ENCODE measurements around the gene ADGRB3. TPM values are rescaled to one million over a fixed set of nuclear protein-coding genes. Genes with fewer than 3 reads are reported as not detected.

The ADGRB3 gene
- total RNA-seq, 1 donor from 2014 or later: 2.7 TPM

GRCh38 chr6:69185276-69185675, 550.2 kb downstream of the ADGRB3 start:
- no peaks in the 10 kb centered on the region for H3K27me3 ChIP-seq
- no peak overlapping the region for H3K27ac ChIP-seq
- TF ChIP-seq POLR2A (IDR thresholded peaks at IDR 0.05) (no peak), POLR2AphosphoS5 (IDR thresholded peaks at IDR 0.05; ENCODE audit: insufficient read depth in 1 of 2, low read depth in 1 of 2) (no peak), CTCF (IDR thresholded peaks at IDR 0.05) (no peak)
- H3K4me3 ChIP-seq: no peak overlapping the region
- intact Hi-C loops (cut with DNase I): no loop called here
- no peaks in the 10 kb centered on the region for H3K4me1 ChIP-seq
- H3K36me3 ChIP-seq: no peaks in the 10 kb centered on the region
- H3K9me3 ChIP-seq: no peaks in the 10 kb centered on the region
- no peak for DNase-seq (ENCODE audit: extremely low spot score in 2 of 2)

GRCh38 chr6:69202768-69203167, 567.7 kb downstream of the ADGRB3 start:
- TF ChIP-seq CTCF (IDR thresholded peaks at IDR 0.05) (no peak), POLR2AphosphoS5 (IDR thresholded peaks at IDR 0.05; ENCODE audit: insufficient read depth in 1 of 2, low read depth in 1 of 2) (no peak), POLR2A (IDR thresholded peaks at IDR 0.05) (no peak)
- Histone ChIP-seq H3K4me3 (no peak overlapping the region), H3K27me3 (no peaks in the 10 kb centered on the region), H3K9me3 (no peaks in the 10 kb centered on the region), H3K4me1 (no peaks in the 10 kb centered on the region), H3K27ac (no peak overlapping the region), H3K36me3 (no peaks in the 10 kb centered on the region)
- intact Hi-C loops (cut with DNase I): no loop called here
- no peak for DNase-seq (ENCODE audit: extremely low spot score in 2 of 2)

GRCh38 chr6:69216127-69216526, 581.0 kb downstream of the ADGRB3 start:
- H3K27ac ChIP-seq: no peak overlapping the region
- H3K36me3 ChIP-seq: no peaks in the 10 kb centered on the region
- DNase-seq (ENCODE audit: extremely low spot score in 2 of 2): no peak
- H3K27me3 ChIP-seq: no peaks in the 10 kb centered on the region
- H3K4me1 ChIP-seq: no peaks in the 10 kb centered on the region
- H3K4me3 ChIP-seq: no peak overlapping the region
- intact Hi-C loops (cut with DNase I): no loop called here
- TF ChIP-seq POLR2A (IDR thresholded peaks at IDR 0.05) (no peak), POLR2AphosphoS5 (IDR thresholded peaks at IDR 0.05; ENCODE audit: insufficient read depth in 1 of 2, low read depth in 1 of 2) (no peak), CTCF (IDR thresholded peaks at IDR 0.05) (no peak)
- H3K9me3 ChIP-seq: no peaks in the 10 kb centered on the region

- Histone ChIP-seq H3K36me3 (no peaks in the 10 kb centered on the region), H3K4me3 (no peak overlapping the region), H3K27me3 (no peaks in the 10 kb centered on the region), H3K4me1 (no peaks in the 10 kb centered on the region), H3K9me3 (no peaks in the 10 kb centered on the region), H3K27ac (no peak overlapping the region)
- TF ChIP-seq POLR2A (IDR thresholded peaks at IDR 0.05): no peak
- no peak for TF ChIP-seq CTCF (IDR thresholded peaks at IDR 0.05)
- no peak for TF ChIP-seq POLR2AphosphoS5 (IDR thresholded peaks at IDR 0.05; ENCODE audit: insufficient read depth in 1 of 2, low read depth in 1 of 2)
- DNase-seq (ENCODE audit: extremely low spot score in 2 of 2): no peak
- intact Hi-C loops (cut with DNase I): no loop called here
These were observed 582.3 kb downstream of the ADGRB3 start for GRCh38 chr6:69217343-69217742.

GRCh38 chr6:69220375-69220774, 585.3 kb downstream of the ADGRB3 start:
- H3K9me3 ChIP-seq: no peaks in the 10 kb centered on the region
- DNase-seq (ENCODE audit: extremely low spot score in 2 of 2): no peak
- no peaks in the 10 kb centered on the region for H3K36me3 ChIP-seq
- H3K4me1 ChIP-seq: no peaks in the 10 kb centered on the region
- H3K27ac ChIP-seq: no peak overlapping the region
- H3K4me3 ChIP-seq: no peak overlapping the region
- TF ChIP-seq CTCF (IDR thresholded peaks at IDR 0.05): no peak
- no peak for TF ChIP-seq POLR2AphosphoS5 (IDR thresholded peaks at IDR 0.05; ENCODE audit: insufficient read depth in 1 of 2, low read depth in 1 of 2)
- no peak for TF ChIP-seq POLR2A (IDR thresholded peaks at IDR 0.05)
- H3K27me3 ChIP-seq: no peaks in the 10 kb centered on the region
- intact Hi-C loops (cut with DNase I): no loop called here
